Measurements from ENCODE around the gene TLE3. TPM values are rescaled to one million over a fixed set of nuclear protein-coding genes. Genes with fewer than 3 reads are reported as not detected.

The TLE3 gene
- total RNA-seq, 2 experiments from 2014 or later = 48.8 to 53.5 TPM

- H3K4me3 Mint-ChIP-seq = peak overlapping the region; percentile 15
- H3K27me3 Mint-ChIP-seq = no peaks in the 10 kb centered on the region
- peaks cover 76% of the 10 kb centered on the region for H3K4me1 Mint-ChIP-seq
- DNase-seq (peak; percentile 85), ATAC-seq (peak; percentile 43)
- H3K36me3 Mint-ChIP-seq = peaks cover 58% of the 10 kb centered on the region
- no peaks in the 10 kb centered on the region for H3K9me3 Mint-ChIP-seq (ENCODE audit: low read depth)
- CTCF ChIA-PET = interaction anchor here (1.1 to 3.4 kb wide), 6 partner anchors 9 to 629 kb away, joined by 3 to 9 read pairs (median 4); no protein-coding TSS in a partner anchor
- H3K27ac Mint-ChIP-seq = peak overlapping the region; percentile 74
Measured at GRCh38 chr15:70091726-70092463, 5.8 kb downstream of the TLE3 start.

GRCh38 chr15:70090436-70091296, 7.1 kb downstream of the TLE3 start:
- H3K9me3 Mint-ChIP-seq (ENCODE audit: low read depth) = no peaks in the 10 kb centered on the region
- no peaks in the 10 kb centered on the region for H3K27me3 Mint-ChIP-seq
- DNase-seq (peak; percentile 46), ATAC-seq (peak; percentile 32)
- CTCF ChIA-PET = interaction anchor here (1.1 to 3.4 kb wide), 7 partner anchors 10 to 628 kb away, joined by 3 to 9 read pairs (median 4); no protein-coding TSS in a partner anchor
- H3K4me1 Mint-ChIP-seq = peaks cover 85% of the 10 kb centered on the region
- H3K36me3 Mint-ChIP-seq = peaks cover 71% of the 10 kb centered on the region
- H3K27ac Mint-ChIP-seq = peak overlapping the region; percentile 74
- H3K4me3 Mint-ChIP-seq = peak overlapping the region; percentile 5

GRCh38 chr15:70089692-70089971, 8.1 kb downstream of the TLE3 start:
- Mint-ChIP-seq H3K27ac (no peak overlapping the region), H3K36me3 (peaks cover 75% of the 10 kb centered on the region), H3K9me3 (ENCODE audit: low read depth) (no peaks in the 10 kb centered on the region), H3K4me3 (no peak overlapping the region), H3K4me1 (peaks cover 87% of the 10 kb centered on the region), H3K27me3 (no peaks in the 10 kb centered on the region)
- ATAC-seq (no peak), DNase-seq (no peak)
- CTCF ChIA-PET = no interaction called here

- CTCF ChIA-PET = no interaction called here
- peaks cover 87% of the 10 kb centered on the region for H3K4me1 Mint-ChIP-seq
- no peaks in the 10 kb centered on the region for H3K27me3 Mint-ChIP-seq
- ATAC-seq (no peak), DNase-seq (no peak)
- peaks cover 77% of the 10 kb centered on the region for H3K36me3 Mint-ChIP-seq
- no peaks in the 10 kb centered on the region for H3K9me3 Mint-ChIP-seq (ENCODE audit: low read depth)
- no peak overlapping the region for H3K27ac Mint-ChIP-seq
- H3K4me3 Mint-ChIP-seq = no peak overlapping the region
Measured at GRCh38 chr15:70088887-70089691, 8.6 kb downstream of the TLE3 start.

- Mint-ChIP-seq H3K4me1 (peaks cover 87% of the 10 kb centered on the region), H3K4me3 (no peak overlapping the region), H3K27ac (no peak overlapping the region), H3K9me3 (ENCODE audit: low read depth) (no peaks in the 10 kb centered on the region), H3K27me3 (no peaks in the 10 kb centered on the region), H3K36me3 (peaks cover 79% of the 10 kb centered on the region)
- CTCF ChIA-PET = no interaction called here
- DNase-seq = no peak
- ATAC-seq = no peak
Measured at GRCh38 chr15:70088455-70088854, 9.3 kb downstream of the TLE3 start.

GRCh38 chr15:70087708-70088352, 9.9 kb downstream of the TLE3 start:
- H3K27ac Mint-ChIP-seq = no peak overlapping the region
- no peak overlapping the region for H3K4me3 Mint-ChIP-seq
- no peaks in the 10 kb centered on the region for H3K27me3 Mint-ChIP-seq
- CTCF ChIA-PET = no interaction called here
- ATAC-seq (no peak), DNase-seq (no peak)
- H3K4me1 Mint-ChIP-seq = peaks cover 87% of the 10 kb centered on the region
- H3K36me3 Mint-ChIP-seq = peaks cover 80% of the 10 kb centered on the region
- H3K9me3 Mint-ChIP-seq (ENCODE audit: low read depth) = no peaks in the 10 kb centered on the region

- Mint-ChIP-seq H3K4me3 (no peak overlapping the region), H3K36me3 (peaks cover 76% of the 10 kb centered on the region), H3K4me1 (peaks cover 76% of the 10 kb centered on the region), H3K27ac (no peak overlapping the region), H3K9me3 (ENCODE audit: low read depth) (no peaks in the 10 kb centered on the region), H3K27me3 (no peaks in the 10 kb centered on the region)
- no peak for DNase-seq
- no peak for ATAC-seq
- CTCF ChIA-PET = interaction anchor here (1.4 kb wide), 1 partner anchor 11 kb away, joined by 4 read pairs; the partner anchor contains the start of gene TLE3
Measured at GRCh38 chr15:70086636-70087035, 11.1 kb downstream of the TLE3 start.

- peaks cover 74% of the 10 kb centered on the region for H3K36me3 Mint-ChIP-seq
- no peaks in the 10 kb centered on the region for H3K27me3 Mint-ChIP-seq
- no peak overlapping the region for H3K4me3 Mint-ChIP-seq
- DNase-seq (peak; percentile 51), ATAC-seq (peak; percentile 21)
- CTCF ChIA-PET = interaction anchor here (2.4 kb wide), 1 partner anchor 13 kb away, joined by 11 read pairs; the partner anchor contains the start of gene TLE3
- H3K27ac Mint-ChIP-seq = peak overlapping the region; percentile 41
- H3K9me3 Mint-ChIP-seq (ENCODE audit: low read depth) = no peaks in the 10 kb centered on the region
- H3K4me1 Mint-ChIP-seq = peaks cover 58% of the 10 kb centered on the region
Measured at GRCh38 chr15:70084461-70084860, 13.3 kb downstream of the TLE3 start.

- Mint-ChIP-seq H3K9me3 (ENCODE audit: low read depth) (no peaks in the 10 kb centered on the region), H3K27me3 (no peaks in the 10 kb centered on the region), H3K4me1 (peaks cover 52% of the 10 kb centered on the region), H3K36me3 (peaks cover 70% of the 10 kb centered on the region), H3K4me3 (peak overlapping the region; percentile 19), H3K27ac (peak overlapping the region; percentile 11)
- CTCF ChIA-PET = interaction anchor here (2.4 kb wide), 1 partner anchor 13 kb away, joined by 11 read pairs; the partner anchor contains the start of gene TLE3
- DNase-seq (peak; percentile 70), ATAC-seq (peak; percentile 89)
Measured at GRCh38 chr15:70083946-70084345, 13.8 kb downstream of the TLE3 start.

- ATAC-seq (no peak), DNase-seq (no peak)
- Mint-ChIP-seq H3K27me3 (no peaks in the 10 kb centered on the region), H3K4me3 (no peak overlapping the region), H3K27ac (peak overlapping the region; percentile 11), H3K36me3 (peaks cover 68% of the 10 kb centered on the region), H3K4me1 (peaks cover 51% of the 10 kb centered on the region), H3K9me3 (ENCODE audit: low read depth) (no peaks in the 10 kb centered on the region)
- CTCF ChIA-PET = interaction anchor here (2.4 kb wide), 1 partner anchor 14 kb away, joined by 11 read pairs; the partner anchor contains the start of gene TLE3
Measured at GRCh38 chr15:70083418-70083817, 14.3 kb downstream of the TLE3 start.

- Mint-ChIP-seq H3K27ac (no peak overlapping the region), H3K9me3 (ENCODE audit: low read depth) (no peaks in the 10 kb centered on the region), H3K27me3 (no peaks in the 10 kb centered on the region), H3K36me3 (peaks cover 61% of the 10 kb centered on the region), H3K4me1 (peaks cover 46% of the 10 kb centered on the region), H3K4me3 (no peak overlapping the region)
- CTCF ChIA-PET = no interaction called here
- DNase-seq (no peak), ATAC-seq (no peak)
Measured at GRCh38 chr15:70082281-70082900, 15.3 kb downstream of the TLE3 start.

- Mint-ChIP-seq H3K4me1 (peaks cover 39% of the 10 kb centered on the region), H3K36me3 (peaks cover 53% of the 10 kb centered on the region), H3K9me3 (ENCODE audit: low read depth) (no peaks in the 10 kb centered on the region), H3K27me3 (no peaks in the 10 kb centered on the region), H3K27ac (no peak overlapping the region), H3K4me3 (no peak overlapping the region)
- ATAC-seq (no peak), DNase-seq (no peak)
- CTCF ChIA-PET = no interaction called here
Measured at GRCh38 chr15:70081612-70082011, 16.1 kb downstream of the TLE3 start.
